ENCODE measurements around the gene MAP2.

DNA sequence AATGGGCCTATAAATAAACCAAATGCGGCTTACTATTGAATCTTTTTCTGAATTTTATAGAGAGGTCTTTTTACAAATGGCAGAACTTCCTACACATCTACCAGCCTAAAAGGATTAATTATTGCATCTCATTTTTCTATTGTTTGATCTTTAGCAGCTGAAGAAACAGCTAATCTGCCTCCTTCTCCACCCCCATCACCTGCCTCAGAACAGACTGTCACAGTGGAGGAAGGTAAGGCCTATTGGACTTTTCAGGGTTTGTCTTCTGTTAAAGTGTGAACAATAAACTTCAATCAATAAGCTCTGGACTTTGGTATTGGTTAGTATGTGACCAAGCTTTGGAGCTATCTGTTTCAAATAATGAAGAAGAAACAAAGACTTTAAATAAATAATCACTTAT is 256.7 kb downstream of the MAP2 start:
- TF ChIP-seq POLR2AphosphoS5 (IDR thresholded peaks at IDR 0.05; ENCODE audit: low read depth, low read length) (no peak), POLR2A (IDR thresholded peaks at IDR 0.05; ENCODE audit: low read depth, low read length) (no peak)
